OCI-LY1 (cell line): ENCODE results near the gene USF2.

Experiments used
- CTCF ChIP-seq: fragments of 200-600 bp; sonication (generic), shearing (Covaris generic); IDR thresholded peaks from 2 replicates; pipeline ENCODE4 v1.5.1; 2017; ENCODE audit warnings: mild to moderate bottlenecking, antibody characterized with exemption, low read length, moderate library complexity, mixed read lengths
- EZH2 ChIP-seq: fragments of 200-600 bp; sonication (generic), shearing (Covaris generic); IDR thresholded peaks from 2 replicates; pipeline ENCODE4 v1.8.0; 2017; ENCODE audit warnings: borderline replicate concordance, mixed run types, mild to moderate bottlenecking, antibody characterized with exemption, low read length, moderate library complexity, mixed read lengths

- no peak for TF ChIP-seq CTCF
- TF ChIP-seq EZH2 = no peak
Measured at GRCh38 chr19:35308910-35309309, 40.1 kb downstream of the USF2 start.
